GM19467 (cell line): ENCODE results near the gene BRIP1.
"Not testable (repeated sequence)": the region's sequence is repeated elsewhere in the genome, so short reads cannot be mapped to it uniquely, and the experiment has no call there.

Experiments used
- ATAC-seq: cut with Tn5 transposase; IDR thresholded peaks from one replicate; pipeline ENCODE4 v1.9.1; 2021; ENCODE audit warnings: mild to moderate bottlenecking, moderate library complexity; ENCODE audit not compliant: unreplicated experiment

BRIP1 gene

DNA sequence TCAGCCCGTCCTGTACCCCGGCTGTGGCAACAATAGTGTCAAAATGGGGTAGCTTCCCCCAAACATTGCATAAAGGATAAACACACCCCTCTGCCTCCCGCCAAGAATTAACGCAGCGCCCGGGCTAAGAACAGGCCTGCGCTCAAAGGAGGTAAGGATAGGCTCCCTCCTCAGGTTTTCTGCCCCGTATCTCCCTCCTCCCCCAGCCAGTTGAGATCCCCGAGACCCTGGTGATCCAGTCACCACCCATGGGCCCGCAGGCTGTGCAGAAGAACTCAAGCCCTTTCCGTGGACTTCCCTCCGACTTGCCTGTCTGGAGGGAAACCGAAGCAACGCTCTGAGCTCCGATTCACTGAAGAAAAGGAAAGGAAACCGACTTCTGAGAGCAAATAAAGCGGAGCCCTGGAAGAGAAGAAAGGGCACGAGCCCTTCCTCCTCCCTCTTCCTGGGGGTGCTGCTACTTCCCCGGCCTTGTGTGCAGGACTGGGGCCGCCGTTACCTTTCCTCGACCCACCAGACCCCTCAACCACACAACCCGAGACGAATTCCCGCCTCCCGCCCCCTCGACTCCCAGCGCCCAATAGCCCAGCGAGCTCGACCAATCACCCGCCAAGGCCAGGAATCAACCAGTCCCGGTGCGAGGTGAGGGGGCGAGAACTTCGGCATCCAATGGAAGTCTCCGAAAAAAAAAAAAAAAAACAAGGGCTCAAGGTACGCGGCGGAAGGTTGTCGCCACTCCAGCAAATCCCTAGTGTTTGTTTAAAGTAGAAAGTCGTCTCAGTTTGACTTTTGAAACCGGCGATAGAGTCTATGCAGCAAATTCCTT lies at the start of gene BRIP1:
TSS of gene BRIP1 (minus strand) at position 554 of the 826 bp plus-strand sequence. CDS start 1,989 bp downstream, outside the sequence.
- ATAC-seq, result peak; percentile 85

DNA sequence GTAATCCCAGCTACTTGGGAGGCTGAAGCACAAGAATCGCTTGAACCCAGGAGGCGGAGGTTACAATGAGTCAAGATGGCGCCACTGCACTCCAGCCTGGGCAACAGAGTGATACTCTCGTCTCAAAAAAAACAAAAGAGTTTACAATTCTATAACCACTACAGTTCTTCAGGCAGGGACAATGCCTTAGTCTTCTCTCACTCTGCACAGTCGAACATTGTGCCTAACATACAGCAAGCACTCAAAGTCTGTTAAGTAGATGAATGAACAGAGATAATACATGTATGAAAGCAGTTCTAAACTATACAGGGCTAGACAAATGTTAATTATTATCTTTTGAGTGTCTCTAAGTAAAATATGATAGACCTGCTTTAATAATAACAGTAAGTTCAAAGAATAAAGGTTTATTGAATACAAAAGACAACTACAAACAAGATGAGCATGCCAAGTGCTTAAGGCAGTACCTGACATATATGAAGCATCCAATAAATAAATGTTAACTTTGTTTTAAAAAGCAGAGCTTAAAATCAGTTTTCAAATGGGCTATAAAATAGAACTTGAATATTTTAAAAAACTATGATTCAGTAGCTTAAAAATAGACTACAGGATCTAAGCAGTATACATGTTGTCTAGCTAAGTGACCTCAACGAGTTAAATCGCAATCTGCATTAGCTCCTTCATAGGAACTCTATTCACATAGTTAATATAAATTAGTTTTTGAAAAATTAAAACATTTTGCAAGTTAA lies 45.1 kb upstream of the BRIP1 start:
- no peak for ATAC-seq

DNA sequence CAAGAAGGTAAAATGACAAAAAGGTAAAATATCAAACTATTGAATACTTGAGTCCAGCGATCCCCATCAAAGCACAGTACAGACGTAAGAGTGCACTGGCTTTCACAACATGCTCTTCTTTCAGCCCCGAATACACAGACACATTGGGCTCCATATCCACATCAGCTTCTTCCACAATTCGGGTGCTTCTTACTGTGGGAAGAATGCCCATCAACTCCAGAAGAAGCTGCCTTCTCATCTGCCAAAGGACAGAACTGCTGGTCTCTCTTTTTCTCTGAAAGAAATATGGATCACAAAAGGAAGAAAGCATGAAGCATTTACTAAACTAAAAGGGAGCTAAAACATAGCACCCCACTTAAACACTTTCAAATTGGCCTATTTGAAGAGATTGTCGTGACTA lies 44.0 kb upstream of the BRIP1 start:
- no peak for ATAC-seq

DNA sequence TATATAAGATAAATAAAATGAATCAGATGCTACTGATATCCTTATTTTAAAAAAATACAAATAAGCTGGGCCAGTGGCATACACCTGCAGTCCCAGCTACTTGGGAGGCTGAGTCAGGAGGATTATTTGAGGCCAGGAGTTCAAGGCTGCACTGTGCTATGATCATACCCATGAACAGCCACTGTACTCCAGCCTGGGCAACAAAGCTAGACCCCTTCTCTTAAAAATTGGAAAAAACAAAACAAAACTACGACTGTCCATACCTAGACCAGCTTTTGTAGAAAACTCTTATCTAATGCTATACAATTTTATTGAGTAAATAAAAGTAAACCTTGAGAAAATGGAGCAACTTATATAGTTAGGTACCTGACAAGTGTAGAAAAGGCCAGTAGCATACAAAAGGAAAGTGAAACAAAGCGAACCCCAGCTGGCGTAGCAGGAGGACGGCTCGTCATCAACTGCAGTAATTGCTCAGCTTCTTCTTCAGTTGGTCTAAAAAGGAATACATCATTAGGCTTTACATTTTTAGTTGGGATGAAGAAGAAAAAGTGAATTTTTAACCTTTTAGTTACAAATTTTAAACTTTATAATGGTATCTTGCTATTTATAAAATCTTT lies 40.9 kb upstream of the BRIP1 start:
- no peak for ATAC-seq

DNA sequence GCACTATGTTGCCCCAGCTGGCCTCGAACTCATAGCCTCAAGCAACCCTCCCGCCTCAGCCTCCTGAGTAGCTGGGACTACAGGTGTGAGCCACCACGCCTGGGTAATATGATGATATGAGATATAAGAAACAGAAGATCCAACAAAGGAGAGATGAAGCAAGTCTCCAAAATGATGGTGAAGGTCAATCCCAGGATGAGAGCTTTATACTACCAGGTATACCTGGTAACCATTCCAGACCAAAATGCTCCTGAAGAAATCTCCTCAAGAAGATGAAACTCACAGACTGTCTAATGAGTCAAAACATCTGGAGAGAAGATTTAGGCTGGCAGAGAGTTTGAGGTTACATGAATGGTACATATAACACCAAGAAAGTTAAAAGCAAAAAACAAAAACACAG lies 39.9 kb upstream of the BRIP1 start:
- ATAC-seq, result no peak

DNA sequence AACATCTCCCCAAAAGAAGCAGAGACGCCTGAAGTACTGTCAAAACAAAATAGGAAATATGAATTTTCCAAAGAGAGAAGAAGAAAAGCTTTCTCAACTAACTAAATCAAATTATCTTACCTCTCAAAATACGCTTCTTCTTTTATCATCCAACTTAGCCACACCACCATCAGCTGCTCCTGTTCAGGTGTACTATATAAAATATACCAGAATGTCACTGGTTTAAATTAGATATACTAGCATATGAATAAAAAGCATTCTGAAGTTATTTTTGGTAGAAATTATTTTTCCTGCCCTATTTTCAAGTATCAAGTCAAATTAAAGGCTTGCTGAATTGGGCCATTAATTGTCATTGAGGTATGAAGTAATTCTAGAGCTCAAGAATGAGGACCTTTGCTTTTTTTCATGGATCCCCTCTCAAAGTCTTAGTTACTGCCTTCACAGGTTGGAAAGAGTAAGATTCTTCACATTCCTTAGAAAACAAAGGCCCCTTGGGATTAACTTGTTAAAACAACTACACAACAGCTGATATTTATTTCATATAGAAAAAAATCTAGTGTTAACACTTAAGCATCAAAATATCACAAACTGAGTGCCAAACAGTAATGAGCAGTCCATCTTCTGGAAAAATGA lies 34.3 kb upstream of the BRIP1 start:
- no peak for ATAC-seq

DNA sequence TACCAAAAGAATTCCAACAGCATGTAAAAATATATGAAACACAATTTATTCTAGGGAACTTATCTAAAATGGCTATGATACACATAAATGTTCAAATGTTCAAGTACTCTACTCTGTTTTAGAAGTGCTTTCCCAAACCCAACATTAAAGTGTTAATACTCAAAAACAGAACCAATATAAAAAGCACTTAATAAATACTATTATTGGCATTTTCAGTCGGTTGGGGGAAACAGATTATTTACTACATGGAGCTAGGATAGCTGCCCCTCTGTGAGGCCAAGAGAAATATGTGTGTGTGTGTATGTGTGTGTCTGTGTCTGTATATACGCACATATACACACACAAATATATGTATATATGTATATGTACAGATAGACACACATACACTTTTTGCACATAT lies 32.1 kb upstream of the BRIP1 start:
- no peak for ATAC-seq

DNA sequence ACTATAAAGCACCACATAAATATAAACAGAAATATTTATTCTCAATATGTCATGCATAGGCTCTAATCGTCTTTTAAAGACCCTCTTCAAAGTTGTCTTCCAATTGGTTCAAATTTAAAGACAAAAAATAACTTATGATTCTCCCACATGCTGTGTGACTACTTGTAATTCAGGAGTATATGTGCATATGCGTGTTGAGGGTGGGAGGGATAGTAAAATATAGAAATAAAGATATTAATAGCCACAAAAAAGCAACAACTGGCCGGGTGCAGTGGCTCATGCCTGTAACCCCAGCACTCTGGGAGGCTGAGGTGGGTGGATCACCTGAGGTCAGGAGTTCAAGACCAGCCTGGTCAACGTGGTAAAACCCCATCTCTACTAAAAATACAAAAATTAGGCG lies 31.0 kb upstream of the BRIP1 start:
- ATAC-seq, result not testable (repeated sequence)

DNA sequence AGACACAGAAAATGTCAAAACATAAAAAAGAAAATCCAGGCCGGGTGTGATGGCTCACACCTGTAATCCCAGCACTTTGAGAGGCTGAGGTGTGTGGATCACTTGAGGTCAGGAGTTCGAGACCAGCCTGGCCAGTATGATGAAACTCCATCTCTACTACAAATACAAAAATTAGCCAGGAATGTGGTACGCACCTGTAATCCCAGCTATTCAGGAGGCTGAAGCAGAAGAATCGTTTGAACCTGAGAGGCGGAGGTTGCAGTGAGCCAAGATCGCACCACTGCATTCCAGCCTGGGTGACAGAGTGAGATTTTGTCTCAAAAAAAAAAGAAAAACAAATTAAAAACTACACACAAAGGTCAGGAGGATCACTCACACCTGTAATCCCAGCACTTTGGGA lies 24.4 kb upstream of the BRIP1 start:
- not testable (repeated sequence) for ATAC-seq

DNA sequence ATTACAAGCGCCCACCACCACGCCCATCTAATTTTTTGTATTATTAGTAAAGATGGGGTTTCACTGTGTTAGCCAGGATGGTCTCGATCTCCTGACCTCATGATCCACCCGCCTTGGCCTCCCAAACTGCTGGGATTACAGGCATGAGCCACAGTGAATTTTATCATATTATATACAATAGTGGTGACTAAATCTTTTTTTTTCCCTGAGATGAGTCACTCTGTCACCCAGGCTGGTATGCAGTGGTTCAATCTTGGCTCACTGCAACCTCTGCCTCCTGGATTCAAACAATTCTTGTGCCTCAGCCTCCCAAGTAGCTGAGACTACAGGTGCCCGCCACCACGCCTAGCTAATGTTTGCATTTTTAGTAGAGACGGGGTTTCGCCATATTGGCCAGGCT lies 22.5 kb upstream of the BRIP1 start:
- not testable (repeated sequence) for ATAC-seq

DNA sequence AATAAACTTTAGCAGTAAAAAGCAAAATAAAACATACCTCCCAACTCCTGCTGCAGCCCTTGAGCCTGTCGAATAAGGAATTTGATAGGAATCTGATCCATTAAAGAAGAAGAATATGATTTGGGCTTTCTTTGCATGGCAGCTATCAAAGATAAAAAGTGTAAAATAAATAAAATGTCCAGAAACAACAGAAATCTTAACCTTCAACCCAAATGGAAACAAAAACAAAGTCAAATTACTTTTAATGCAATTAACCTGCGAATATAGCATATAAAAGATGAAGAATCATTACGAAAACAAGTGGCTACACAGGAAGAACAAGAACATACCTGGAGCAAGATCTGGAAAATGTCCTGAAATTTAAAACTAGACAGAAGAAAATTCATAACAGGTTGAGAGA lies 21.5 kb upstream of the BRIP1 start:
- no peak for ATAC-seq

DNA sequence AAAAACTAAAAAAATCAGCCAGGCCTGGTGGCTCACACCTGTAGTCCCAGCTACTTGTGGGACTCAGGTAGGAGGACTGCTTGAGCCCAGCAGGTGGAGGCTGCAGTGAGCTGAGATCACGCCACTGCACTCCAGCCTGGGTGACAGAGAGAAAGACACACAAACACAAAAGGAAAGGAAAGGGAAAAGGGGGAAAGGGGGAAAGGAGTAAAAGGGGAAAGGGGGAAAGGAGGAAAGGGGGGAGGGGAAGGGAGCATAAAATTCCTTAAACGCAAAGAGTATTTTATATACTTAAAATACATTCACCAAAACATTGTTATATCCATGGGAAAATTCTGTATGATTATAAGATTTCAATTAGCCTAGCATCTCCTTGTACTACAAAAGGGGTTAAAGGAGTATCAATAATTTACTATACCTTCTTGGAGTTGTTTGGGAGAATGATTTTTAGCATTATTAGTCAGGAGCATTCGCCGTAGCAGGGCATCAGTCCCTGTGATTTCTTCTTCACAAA lies 17.3 kb upstream of the BRIP1 start:
- no peak for ATAC-seq

DNA sequence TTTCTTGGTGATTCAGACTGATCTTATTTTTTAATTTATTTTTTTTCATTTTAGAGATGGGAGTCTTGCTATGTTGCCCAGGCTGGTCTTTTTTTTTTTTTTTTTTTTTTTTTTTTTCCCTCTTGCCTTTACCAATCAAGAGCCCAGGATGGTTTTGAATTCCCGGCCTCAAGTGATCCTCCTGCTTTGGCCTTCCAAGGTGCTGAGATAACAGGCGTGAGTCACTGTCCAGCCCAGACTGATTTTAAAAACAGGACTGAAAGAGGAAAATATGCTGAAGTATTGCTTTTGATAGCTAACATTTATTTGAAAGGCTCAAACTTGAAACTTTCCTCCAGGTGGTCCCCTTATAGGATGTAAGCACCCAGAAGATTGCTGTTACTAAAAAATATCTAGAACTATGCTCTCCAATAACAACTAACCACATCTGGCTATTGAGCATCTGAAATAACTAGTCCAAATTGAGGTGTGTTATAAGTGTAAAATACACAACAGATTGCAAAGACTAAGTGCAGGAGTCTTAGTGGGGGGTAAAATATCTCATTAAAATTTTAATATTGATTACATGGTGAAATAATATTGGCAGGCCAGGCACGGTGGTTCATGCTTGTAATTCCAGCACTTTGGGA lies 15.8 kb upstream of the BRIP1 start:
- no peak for ATAC-seq

DNA sequence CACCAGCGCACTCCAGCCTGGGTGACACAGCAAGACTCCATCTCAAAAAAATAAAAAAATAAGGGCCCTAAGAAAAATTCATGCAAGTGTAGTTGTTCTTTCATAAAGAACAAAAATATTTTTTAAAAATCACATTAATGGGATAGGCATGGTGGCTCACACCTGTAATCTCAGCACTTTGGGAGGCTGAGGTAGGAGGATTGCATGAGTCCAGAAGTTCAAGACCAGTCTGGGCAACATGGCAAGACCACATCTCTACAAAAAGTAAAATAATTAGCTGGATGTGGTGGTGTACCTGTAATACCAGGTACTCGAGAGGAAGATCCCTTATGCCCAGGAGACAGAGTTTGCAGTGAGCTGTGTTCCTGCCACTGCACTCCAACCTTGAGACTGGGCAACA lies 15.2 kb upstream of the BRIP1 start:
- no peak for ATAC-seq

DNA sequence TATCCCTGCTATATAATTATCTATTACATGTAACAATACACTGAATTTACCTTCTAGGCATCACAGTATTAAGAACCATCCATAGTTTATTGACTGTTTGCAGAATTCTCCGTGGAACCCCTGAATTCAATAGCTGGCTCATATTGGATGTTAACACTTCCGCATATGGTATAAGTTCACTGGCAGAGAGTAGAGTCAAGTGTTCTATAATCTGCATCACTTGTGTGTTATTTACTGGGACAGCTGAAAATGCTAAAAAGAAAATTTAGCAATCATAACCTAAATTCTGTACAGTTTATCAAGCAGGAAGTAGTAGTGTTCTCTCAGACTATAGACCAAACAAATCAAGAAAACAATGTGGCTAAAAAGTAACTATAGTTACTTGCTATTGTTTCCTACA lies 14.5 kb upstream of the BRIP1 start:
- ATAC-seq, result no peak

DNA sequence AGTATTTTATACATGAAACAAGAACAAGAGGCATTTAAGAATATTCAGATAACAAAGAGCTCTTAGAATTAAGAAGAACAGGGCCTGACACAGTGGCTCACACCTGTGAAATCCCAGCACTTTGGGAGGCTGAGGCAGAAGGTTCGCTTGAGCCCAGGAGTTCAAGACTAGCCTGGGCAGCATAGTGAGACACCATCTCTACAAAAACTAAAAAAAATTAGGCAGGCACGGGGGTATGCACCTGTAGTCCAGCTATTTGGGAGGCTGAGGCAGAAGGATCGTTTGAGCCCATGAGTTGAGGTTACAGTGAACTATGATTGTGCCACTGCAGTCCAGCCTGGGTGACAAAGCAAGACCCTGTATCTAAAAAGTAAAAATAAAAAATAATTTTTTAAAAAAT lies 12.5 kb upstream of the BRIP1 start:
- ATAC-seq, result no peak

DNA sequence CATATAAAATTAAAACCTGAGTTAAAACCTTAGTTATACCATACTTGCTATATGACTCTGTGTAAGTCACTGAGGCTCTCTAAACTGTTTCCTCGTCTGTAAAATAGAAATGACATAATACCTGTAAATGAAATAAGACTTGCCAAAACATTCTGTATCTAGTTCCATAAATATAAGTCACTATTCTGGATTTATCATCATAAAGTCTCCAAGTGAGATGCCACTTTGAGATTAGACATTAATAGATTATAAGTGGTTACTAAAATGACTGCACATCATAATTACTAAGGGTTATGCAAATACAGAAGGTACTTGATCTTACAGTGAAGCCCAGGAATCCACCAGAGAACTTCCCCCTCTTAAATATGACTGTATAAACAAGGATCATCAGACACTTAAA lies 12.0 kb upstream of the BRIP1 start:
- ATAC-seq, result no peak

DNA sequence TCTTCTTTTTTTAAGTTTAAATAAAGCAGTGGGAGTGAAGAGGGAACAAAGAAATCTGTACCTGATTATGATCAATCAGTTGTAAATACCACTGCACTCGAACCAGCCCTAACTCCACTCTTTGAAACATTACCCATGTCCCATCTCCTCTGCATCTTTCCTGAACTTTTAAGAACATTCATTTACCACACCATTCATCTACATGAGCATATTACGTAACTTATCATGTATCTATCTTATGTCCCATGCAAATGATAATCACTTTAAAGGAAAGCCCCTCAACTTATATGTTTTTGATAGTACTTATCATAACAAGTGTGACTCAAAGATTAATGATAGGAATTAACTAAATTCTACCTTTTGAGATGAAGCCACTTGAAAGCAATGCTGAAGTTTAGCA lies 10.7 kb upstream of the BRIP1 start:
- no peak for ATAC-seq

DNA sequence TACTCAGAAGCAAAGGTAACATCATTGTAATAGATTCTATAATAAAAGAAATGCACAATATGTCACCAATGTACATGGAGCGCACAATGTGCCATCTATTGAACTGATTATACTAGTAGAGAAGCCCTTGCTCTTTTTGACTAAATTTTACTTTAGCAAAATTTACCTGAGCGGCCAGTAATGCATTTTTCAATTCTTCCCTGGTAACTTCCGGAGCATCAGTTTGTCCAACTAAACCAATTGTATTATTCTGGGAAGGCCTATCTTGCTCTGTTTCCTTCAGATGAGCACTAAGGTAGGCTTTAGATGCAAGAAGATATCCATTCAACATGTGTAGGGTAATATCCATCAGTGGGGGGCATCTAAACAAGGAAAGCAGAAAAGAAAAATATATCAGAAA lies 8.8 kb upstream of the BRIP1 start:
- no peak for ATAC-seq

DNA sequence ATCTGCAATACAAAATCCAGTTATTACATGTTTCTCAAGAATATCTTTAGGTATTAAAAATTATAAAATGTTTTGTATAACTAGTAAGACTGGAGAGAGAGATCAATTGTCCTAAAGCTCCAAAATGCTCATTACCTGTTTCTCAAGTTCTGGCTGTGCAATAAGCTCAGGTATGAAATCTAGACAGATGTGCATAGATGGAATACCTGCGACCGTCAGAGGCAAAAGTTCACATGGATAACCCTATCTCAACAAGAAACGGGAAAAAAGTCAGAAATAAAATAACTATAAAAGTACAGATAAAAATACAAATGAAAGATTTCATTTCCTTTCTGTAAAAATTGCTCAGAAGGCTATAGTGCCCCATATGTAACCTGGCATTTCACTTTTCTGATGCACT lies 5.8 kb upstream of the BRIP1 start:
- no peak for ATAC-seq

DNA sequence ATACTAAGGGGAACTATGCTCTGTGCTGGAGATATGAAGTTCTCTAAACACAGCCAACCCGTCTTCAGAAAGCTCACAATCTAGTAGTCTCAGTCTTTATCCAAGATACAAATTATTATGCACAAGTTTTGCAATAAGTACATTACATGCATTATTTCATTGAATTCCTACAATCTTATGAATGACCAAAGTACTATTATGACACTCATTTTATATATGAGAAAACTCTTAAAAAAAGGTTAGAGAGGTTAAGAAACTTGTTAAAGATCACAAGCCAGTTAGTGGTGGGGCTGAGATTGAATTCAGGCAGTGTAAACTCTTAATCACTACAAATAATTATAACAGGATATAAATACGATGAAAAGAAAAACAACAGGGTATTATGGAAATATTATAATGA lies 4.7 kb upstream of the BRIP1 start:
- no peak for ATAC-seq
